ENCODE results near the gene SHC2. TPM values are rescaled to one million over a fixed set of nuclear protein-coding genes. Genes with fewer than 3 reads are reported as not detected.

SHC2 gene
- total and polyA plus RNA-seq, 9 of the 15 experiments (the other 6 are each of a cell fraction or from before 2014, with no cell fraction given): 0.14 to 0.36 (median 0.17) TPM; not detected in 5

GRCh38 chr19:442085-442484 lies 18.7 kb downstream of the SHC2 start:
- Histone ChIP-seq H3K9me1 (ENCODE audit: control insufficient read depth, insufficient read depth, low read length) (peaks cover 2% of the 10 kb centered on the region), H3K4me3 (no peak overlapping the region), H3K27me3 (ENCODE audit: control insufficient read depth in 2 of 2, insufficient read depth in 2 of 2, low read length in 2 of 2) (peaks cover 18 to 66% of the 10 kb centered on the region in 2 experiments; a peak in 4 of 5 replicates), H3K9ac (ENCODE audit: insufficient read depth in 1 of 2, low read depth in 2 of 2, low read length in 2 of 2) (no peak overlapping the region), H3K9me3 (replicated peaks; ENCODE audit: control insufficient read depth, insufficient read depth, low read depth, low read length) (no peaks in the 10 kb centered on the region), H4K20me1 (replicated peaks; ENCODE audit: control insufficient read depth, insufficient read depth, low read length) (peaks cover under 1% of the 10 kb centered on the region; the same call in 1 of the 2 replicates), H3K36me3 (ENCODE audit: control insufficient read depth, insufficient read depth, low read length) (no peaks in the 10 kb centered on the region), H3K4me1 (replicated peaks in 1 of 2; ENCODE audit: control insufficient read depth in 2 of 2, insufficient read depth in 2 of 2, low read length in 2 of 2) (peaks cover 0 to 36% of the 10 kb centered on the region in 2 experiments; a peak in 2 of 5 replicates), H3K27ac (ENCODE audit: extremely low read depth, low read depth, low read length) (no peak overlapping the region), H3K4me2 (ENCODE audit: insufficient read depth, low read length) (no peak overlapping the region), H2AFZ (ENCODE audit: low read depth, low read length) (no peak overlapping the region), H3K79me2 (ENCODE audit: control insufficient read depth, insufficient read depth, low read length) (no peaks in the 10 kb centered on the region)
- DNase-seq (ENCODE audit: extremely low read depth in 1 of 4, low spot score in 3 of 4) (no peak), FAIRE-seq (no peak), ATAC-seq (no peak)
- TF ChIP-seq MTA3 (IDR thresholded peaks at IDR 0.05; ENCODE audit: borderline replicate concordance) (no peak), EHMT2 (IDR thresholded peaks at IDR 0.05) (peak; percentile 52; the same call in 1 of the 2 replicates), PKNOX1 (IDR thresholded peaks at IDR 0.05) (no peak), ZNF143 (CRISPR knock-in tag; IDR thresholded peaks at IDR 0.05) (no peak)
- in situ Hi-C loops (cut with MboI): no loop called here
- BruUV-seq (replicated peaks): no TSS peak
- 0% methylated on average over 2 of the region's 2 CpGs for WGBS (ENCODE audit: insufficient coverage, low coverage, missing lambda C conversion rate)
- intact Hi-C loops (cut with micrococcal nuclease): no loop called here
- POLR2A ChIA-PET: no interaction called here
- CTCF ChIA-PET (ENCODE audit: low intra/inter-chr PET ratio): no interaction called here

- H3K36me3 ChIP-seq (ENCODE audit: control insufficient read depth, insufficient read depth, low read length): no peaks in the 10 kb centered on the region
- H3K4me3 ChIP-seq: no peak overlapping the region
- peaks cover 3% of the 10 kb centered on the region; the same call in 1 of the 2 replicates for H4K20me1 ChIP-seq (replicated peaks; ENCODE audit: control insufficient read depth, insufficient read depth, low read length)
- no peak overlapping the region for H3K27ac ChIP-seq (ENCODE audit: extremely low read depth, low read depth, low read length)
- DNase-seq (ENCODE audit: extremely low read depth in 1 of 4, low spot score in 3 of 4): no peak
- peaks cover 2% of the 10 kb centered on the region for H3K9me1 ChIP-seq (ENCODE audit: control insufficient read depth, insufficient read depth, low read length)
- peaks cover 0 to 32% of the 10 kb centered on the region in 2 experiments; a peak in 2 of 5 replicates for H3K4me1 ChIP-seq (replicated peaks in 1 of 2; ENCODE audit: control insufficient read depth in 2 of 2, insufficient read depth in 2 of 2, low read length in 2 of 2)
- H3K4me2 ChIP-seq (ENCODE audit: insufficient read depth, low read length): no peak overlapping the region
- no peak for ATAC-seq
- POLR2A ChIA-PET: no interaction called here
- BruUV-seq (replicated peaks): no TSS peak
- no peaks in the 10 kb centered on the region for H3K79me2 ChIP-seq (ENCODE audit: control insufficient read depth, insufficient read depth, low read length)
- H3K9ac ChIP-seq (ENCODE audit: insufficient read depth in 1 of 2, low read depth in 2 of 2, low read length in 2 of 2): no peak overlapping the region
- no peak overlapping the region for H2AFZ ChIP-seq (ENCODE audit: low read depth, low read length)
- H3K27me3 ChIP-seq (ENCODE audit: control insufficient read depth in 2 of 2, insufficient read depth in 2 of 2, low read length in 2 of 2): peaks cover 22 to 67% of the 10 kb centered on the region in 2 experiments; a peak in 4 of 5 replicates
- intact Hi-C loops (cut with micrococcal nuclease): no loop called here
- in situ Hi-C loops (cut with MboI): no loop called here
- FAIRE-seq: no peak
- H3K9me3 ChIP-seq (replicated peaks; ENCODE audit: control insufficient read depth, insufficient read depth, low read depth, low read length): no peaks in the 10 kb centered on the region
- CTCF ChIA-PET (ENCODE audit: low intra/inter-chr PET ratio): no interaction called here
- WGBS (ENCODE audit: insufficient coverage, low coverage, missing lambda C conversion rate): 2% methylated on average over 22 of the region's 23 CpGs
- TF ChIP-seq ZNF277 (CRISPR knock-in tag; IDR thresholded peaks at IDR 0.05; ENCODE audit: borderline replicate concordance): no peak
- no peak for TF ChIP-seq BCLAF1 (IDR thresholded peaks at IDR 0.05; ENCODE audit: borderline replicate concordance in 1 of 2, control insufficient read depth in 1 of 2, low read depth in 2 of 2, low read length in 1 of 2)
- no peak for TF ChIP-seq ZBTB1 (CRISPR knock-in tag; IDR thresholded peaks at IDR 0.05; ENCODE audit: borderline replicate concordance, low read depth)
- no peak for TF ChIP-seq MCM5 (IDR thresholded peaks at IDR 0.05; ENCODE audit: low read depth)
- TF ChIP-seq TFAM (CRISPR knock-in tag; conservative IDR thresholded peaks at IDR 0.05): no peak
- no peak for TF ChIP-seq ZNF217 (CRISPR knock-in tag; IDR thresholded peaks at IDR 0.05)
These were observed 19.5 kb downstream of the SHC2 start for GRCh38 chr19:441213-441836.

Measured in K562 (cell line).